ENCODE measurements around the gene CTBP2.

Gene CTBP2

DNA sequence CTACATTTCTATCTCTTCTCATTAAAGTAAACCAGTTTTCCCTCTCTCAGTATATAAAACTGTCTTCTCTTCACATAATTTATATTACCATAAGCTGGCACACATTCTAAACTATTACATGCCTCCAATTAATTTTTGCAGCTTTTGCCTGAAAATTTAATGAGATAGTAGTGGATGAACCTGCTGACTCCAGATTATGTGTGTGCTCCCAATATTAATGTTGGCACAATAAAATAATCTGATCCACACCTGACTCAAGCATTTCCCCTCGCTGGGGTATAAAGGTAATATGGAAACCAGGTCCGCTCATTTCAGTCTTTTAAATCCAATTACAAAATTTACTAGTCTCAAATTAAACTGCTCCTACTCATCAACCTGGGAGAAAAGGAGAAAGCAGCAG lies 63.4 kb downstream of the CTBP2 start:
- TF ChIP-seq, protein P1, sequence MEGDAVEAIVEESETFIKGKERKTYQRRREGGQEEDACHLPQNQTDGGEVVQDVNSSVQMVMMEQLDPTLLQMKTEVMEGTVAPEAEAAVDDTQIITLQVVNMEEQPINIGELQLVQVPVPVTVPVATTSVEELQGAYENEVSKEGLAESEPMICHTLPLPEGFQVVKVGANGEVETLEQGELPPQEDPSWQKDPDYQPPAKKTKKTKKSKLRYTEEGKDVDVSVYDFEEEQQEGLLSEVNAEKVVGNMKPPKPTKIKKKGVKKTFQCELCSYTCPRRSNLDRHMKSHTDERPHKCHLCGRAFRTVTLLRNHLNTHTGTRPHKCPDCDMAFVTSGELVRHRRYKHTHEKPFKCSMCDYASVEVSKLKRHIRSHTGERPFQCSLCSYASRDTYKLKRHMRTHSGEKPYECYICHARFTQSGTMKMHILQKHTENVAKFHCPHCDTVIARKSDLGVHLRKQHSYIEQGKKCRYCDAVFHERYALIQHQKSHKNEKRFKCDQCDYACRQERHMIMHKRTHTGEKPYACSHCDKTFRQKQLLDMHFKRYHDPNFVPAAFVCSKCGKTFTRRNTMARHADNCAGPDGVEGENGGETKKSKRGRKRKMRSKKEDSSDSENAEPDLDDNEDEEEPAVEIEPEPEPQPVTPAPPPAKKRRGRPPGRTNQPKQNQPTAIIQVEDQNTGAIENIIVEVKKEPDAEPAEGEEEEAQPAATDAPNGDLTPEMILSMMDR (IDR thresholded peaks at IDR 0.05; ENCODE audit: low read depth, low read length, missing control alignments): no peak
- no peak overlapping the region for H3K4me3 ChIP-seq (ENCODE audit: low read depth, low read length)
- no peak for DNase-seq (ENCODE audit: low read depth)
- in situ Hi-C loops (cut with HindIII; ENCODE audit: low sequenced_read_pairs): no loop called here

DNA sequence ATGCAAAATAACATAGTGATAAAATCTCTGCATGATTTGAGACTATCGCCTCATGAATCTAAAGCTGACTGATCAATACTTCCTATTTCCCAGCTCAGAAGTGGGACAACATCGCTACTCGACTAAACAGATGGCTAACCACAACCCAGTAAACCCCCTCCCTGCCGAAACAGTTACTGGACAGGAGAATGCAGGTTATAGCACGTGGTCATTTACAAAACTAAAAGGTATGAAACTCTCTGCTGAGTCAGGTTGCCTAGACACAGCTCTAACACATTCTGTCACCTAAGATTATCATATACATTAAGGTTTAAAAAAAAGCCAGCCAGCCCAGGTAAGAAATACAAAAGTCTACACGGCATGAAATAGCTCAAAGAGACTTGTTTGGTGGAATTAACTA lies 64.0 kb downstream of the CTBP2 start:
- in situ Hi-C loops (cut with HindIII; ENCODE audit: low sequenced_read_pairs): no loop called here
- H3K4me3 ChIP-seq (ENCODE audit: low read depth, low read length): no peak overlapping the region
- TF ChIP-seq, protein P1 (IDR thresholded peaks at IDR 0.05; ENCODE audit: low read depth, low read length, missing control alignments): no peak
- DNase-seq (ENCODE audit: low read depth): no peak

DNA sequence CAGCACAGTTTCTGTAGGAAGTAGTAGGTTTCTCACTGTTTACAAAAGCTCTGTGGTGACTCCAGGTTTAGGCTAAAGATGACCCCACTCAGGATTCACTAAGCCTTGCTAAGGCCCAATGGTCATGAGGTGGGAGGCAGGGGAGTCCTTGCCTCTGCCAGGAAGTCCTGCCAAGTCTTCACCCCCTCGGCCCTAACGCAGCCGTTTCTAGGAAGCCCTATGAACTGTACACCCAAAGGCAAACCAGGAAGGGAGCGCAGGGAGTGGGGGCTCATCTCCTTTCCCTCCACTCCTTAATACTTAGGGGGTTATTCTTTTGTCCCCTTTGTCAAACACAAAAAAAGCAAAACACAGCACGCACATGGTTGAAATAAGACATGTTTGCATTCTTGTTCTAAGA lies 64.6 kb downstream of the CTBP2 start:
- in situ Hi-C loops (cut with HindIII; ENCODE audit: low sequenced_read_pairs): no loop called here
- DNase-seq (ENCODE audit: low read depth): no peak
- TF ChIP-seq, protein P1 (IDR thresholded peaks at IDR 0.05; ENCODE audit: low read depth, low read length, missing control alignments): no peak
- no peak overlapping the region for H3K4me3 ChIP-seq (ENCODE audit: low read depth, low read length)

DNA sequence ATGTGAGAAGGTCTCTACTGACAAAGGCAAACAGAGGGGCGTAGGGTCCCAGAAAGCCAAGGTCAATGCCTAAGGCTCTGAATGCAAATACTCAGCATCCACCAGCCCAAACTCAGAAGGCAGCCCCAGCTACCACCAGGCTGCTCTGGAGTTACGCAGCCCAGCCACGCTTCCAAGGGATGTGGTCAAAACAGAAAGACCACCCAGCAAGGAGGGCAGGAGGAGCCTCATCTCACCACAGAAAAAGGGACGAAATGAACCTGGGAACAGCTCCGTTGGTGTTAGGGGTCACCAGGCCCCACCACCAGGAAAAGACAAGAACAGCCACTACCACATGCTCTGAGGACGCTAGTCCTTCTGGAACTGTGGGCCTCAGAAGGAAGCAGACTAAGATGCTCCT lies 65.1 kb downstream of the CTBP2 start:
- no peak for DNase-seq (ENCODE audit: low read depth)
- TF ChIP-seq, protein P1 (IDR thresholded peaks at IDR 0.05; ENCODE audit: low read depth, low read length, missing control alignments): no peak
- H3K4me3 ChIP-seq (ENCODE audit: low read depth, low read length): no peak overlapping the region
- in situ Hi-C loops (cut with HindIII; ENCODE audit: low sequenced_read_pairs): no loop called here

DNA sequence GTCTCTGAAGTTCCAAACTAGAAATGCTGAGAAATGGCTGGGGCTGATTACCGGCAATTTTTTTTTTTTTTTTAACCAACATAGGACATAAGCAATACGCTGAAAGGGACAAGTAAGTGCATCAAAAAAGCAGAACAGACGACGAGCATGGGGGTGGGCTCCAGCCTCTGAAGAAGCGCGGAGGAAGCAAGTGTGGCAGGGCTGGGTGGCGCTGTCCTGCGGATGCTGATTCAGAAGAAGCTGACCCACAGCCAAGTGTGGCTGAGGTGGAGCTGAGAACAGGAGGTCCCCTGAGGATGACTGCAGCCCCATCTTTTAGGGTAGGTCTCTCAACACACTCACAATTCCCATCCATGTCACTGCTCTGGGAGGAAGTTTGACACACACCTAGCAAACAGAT lies 65.6 kb downstream of the CTBP2 start:
- TF ChIP-seq, protein P1 (IDR thresholded peaks at IDR 0.05; ENCODE audit: low read depth, low read length, missing control alignments): no peak
- no peak overlapping the region for H3K4me3 ChIP-seq (ENCODE audit: low read depth, low read length)
- in situ Hi-C loops (cut with HindIII; ENCODE audit: low sequenced_read_pairs): no loop called here
- DNase-seq (ENCODE audit: low read depth): no peak

DNA sequence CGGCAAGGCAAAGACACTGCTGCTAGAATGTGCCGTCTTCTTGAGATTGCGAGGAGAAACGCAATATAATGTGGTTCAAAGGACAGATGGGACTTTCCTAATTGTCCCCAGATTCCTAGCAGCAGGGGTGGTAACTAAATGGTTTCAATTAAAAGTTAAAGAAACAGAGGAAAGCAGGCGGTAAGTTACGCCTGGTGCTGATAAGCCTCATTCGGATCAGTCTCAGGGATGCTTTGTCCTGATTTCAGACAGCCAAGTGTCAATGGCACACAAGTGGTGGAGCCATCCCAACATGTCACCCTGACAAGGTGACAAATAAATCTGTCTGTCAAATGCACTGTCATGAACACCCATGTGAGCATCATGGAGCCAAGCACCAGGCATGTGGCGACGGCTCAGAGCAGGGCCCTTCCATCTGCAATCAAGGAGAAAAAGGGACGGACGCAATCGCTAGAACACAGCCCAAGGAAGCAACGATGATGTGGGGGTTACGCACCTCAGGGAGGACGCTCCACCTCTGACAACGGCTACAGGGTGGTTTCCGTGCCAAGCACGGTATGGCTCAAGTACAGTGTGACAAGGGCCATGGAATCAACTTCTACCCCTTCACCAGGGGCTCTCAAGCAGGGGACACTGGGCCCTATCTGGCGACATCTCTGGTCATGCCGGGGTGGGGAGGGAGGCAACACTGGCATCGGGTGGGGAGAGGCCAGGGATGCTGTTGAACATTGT lies 66.2 kb downstream of the CTBP2 start:
- no peak for DNase-seq (ENCODE audit: low read depth)
- no peak overlapping the region for H3K4me3 ChIP-seq (ENCODE audit: low read depth, low read length)
- in situ Hi-C loops (cut with HindIII; ENCODE audit: low sequenced_read_pairs): no loop called here
- TF ChIP-seq, protein P1 (IDR thresholded peaks at IDR 0.05; ENCODE audit: low read depth, low read length, missing control alignments): no peak
